Activated CD8-positive, alpha-beta T cell treated with anti-CD3 and anti-CD28 coated beads for 36 hours (primary cell): ENCODE data around the gene THRB. TPM values are rescaled to one million over a fixed set of nuclear protein-coding genes. Genes with fewer than 3 reads are reported as not detected.

Experiments used
- ATAC-seq: fragments of 200-7000 bp; cut with Tn5 transposase; one replicate; pipeline ENCODE4 v1.10.0; 2021; ENCODE audit warnings: mild to moderate bottlenecking, moderate library complexity
- CTCF ChIA-PET: fragments of 350-600 bp; sonication (Branson Sonifier 250); formaldehyde crosslinking; loops from one replicate; lab custom pipeline; 2021; ENCODE audit warnings: antibody characterized with exemption; lab: Charles Lee
- POLR2A ChIA-PET: fragments of 350-600 bp; sonication (Branson Sonifier 250); formaldehyde crosslinking; loops from one replicate; lab custom pipeline; 2021; ENCODE audit warnings: antibody characterized with exemption; lab: Charles Lee
- DNase-seq: peaks from one replicate; pipeline ENCODE4 v3.0.0-alpha.2; 2020
- H3K27ac Mint-ChIP-seq: one replicate; pipeline ENCODE4 v1.8.0; 2021; ENCODE audit warnings: mild to moderate bottlenecking, mixed read lengths
- H3K27me3 Mint-ChIP-seq: one replicate; pipeline ENCODE4 v1.8.0; 2021; ENCODE audit warnings: mixed read lengths
- H3K36me3 Mint-ChIP-seq: one replicate; pipeline ENCODE4 v1.8.0; 2021; ENCODE audit warnings: low read depth, mixed read lengths
- H3K4me1 Mint-ChIP-seq: one replicate; pipeline ENCODE4 v1.8.0; 2021; ENCODE audit warnings: low read depth, mixed read lengths
- H3K4me3 Mint-ChIP-seq: one replicate; pipeline ENCODE4 v1.8.0; 2021; ENCODE audit warnings: mild to moderate bottlenecking, moderate library complexity, mixed read lengths
- H3K9me3 Mint-ChIP-seq: one replicate; pipeline ENCODE4 v1.8.0; 2021; ENCODE audit warnings: mixed read lengths
- CTCF ChIP-seq: fragments of 200-600 bp; IDR thresholded peaks from one replicate; pipeline ENCODE4 v1.8.0; 2022; ENCODE audit warnings: antibody characterized with exemption, mild to moderate bottlenecking
- intact Hi-C: fragments of 100-400 bp; cut with micrococcal nuclease; formaldehyde crosslinking; loops from one replicate; pipeline ENCODE4 v1.10.0; 2022
- total RNA-seq, 2 experiments: library from RNA; stranded (reverse); gene quantifications; one replicate each; pipeline ENCODE4 v1.2.3, GENCODE V29; 2021

THRB gene
- total RNA-seq, 2 experiments from 2014 or later = not detected

DNA sequence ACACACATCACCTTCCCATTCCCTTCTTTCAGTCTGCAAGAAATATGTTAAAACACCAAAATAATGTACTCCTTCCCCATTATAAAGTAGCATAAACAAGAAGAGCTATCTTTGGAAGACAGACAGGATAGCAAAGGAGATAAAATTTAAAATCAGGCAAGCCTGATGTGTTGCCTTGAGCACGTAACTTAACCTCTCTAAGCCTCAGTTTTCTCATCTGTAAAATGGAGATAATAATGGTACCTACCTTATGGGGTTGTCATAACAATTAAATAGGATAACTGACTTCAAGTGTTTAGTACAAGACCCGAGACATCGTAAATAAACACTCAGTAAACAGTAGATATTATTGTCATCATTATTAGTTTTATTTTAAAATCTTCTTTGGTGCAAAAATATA, 407.2 kb downstream of the THRB start:
- DNase-seq (no peak), ATAC-seq (no peak)
- CTCF ChIA-PET = no interaction called here
- Mint-ChIP-seq H3K9me3 (no peaks in the 10 kb centered on the region), H3K4me3 (no peak overlapping the region), H3K36me3 (no peaks in the 10 kb centered on the region), H3K4me1 (no peaks in the 10 kb centered on the region), H3K27me3 (no peaks in the 10 kb centered on the region), H3K27ac (no peak overlapping the region)
- intact Hi-C loops = no loop called here
- POLR2A ChIA-PET = interaction anchor here (0.7 kb wide), 1 partner anchor 71 kb away, joined by 3 read pairs; no protein-coding TSS in a partner anchor
- TF ChIP-seq CTCF = no peak

GRCh38 chr3:24086617-24087404, 407.8 kb downstream of the THRB start:
- intact Hi-C loops = no loop called here
- no peak for ATAC-seq
- Mint-ChIP-seq H3K4me3 (no peak overlapping the region), H3K27me3 (no peaks in the 10 kb centered on the region), H3K36me3 (no peaks in the 10 kb centered on the region), H3K9me3 (no peaks in the 10 kb centered on the region), H3K27ac (no peak overlapping the region), H3K4me1 (no peaks in the 10 kb centered on the region)
- no peak for TF ChIP-seq CTCF
- no peak for DNase-seq
- CTCF ChIA-PET = no interaction called here
- POLR2A ChIA-PET = interaction anchor here (0.7 kb wide), 1 partner anchor 71 kb away, joined by 3 read pairs; no protein-coding TSS in a partner anchor

- H3K27me3 Mint-ChIP-seq = no peaks in the 10 kb centered on the region
- ChIA-PET POLR2A (no interaction called here), CTCF (no interaction called here)
- H3K9me3 Mint-ChIP-seq = no peaks in the 10 kb centered on the region
- H3K36me3 Mint-ChIP-seq = no peaks in the 10 kb centered on the region
- no peak for ATAC-seq
- no peak for DNase-seq
- H3K4me1 Mint-ChIP-seq = no peaks in the 10 kb centered on the region
- no peak overlapping the region for H3K27ac Mint-ChIP-seq
- intact Hi-C loops = no loop called here
- TF ChIP-seq CTCF = no peak
- H3K4me3 Mint-ChIP-seq = no peak overlapping the region
Observed at GRCh38 chr3:24086206-24086605, 408.4 kb downstream of the THRB start.

DNA sequence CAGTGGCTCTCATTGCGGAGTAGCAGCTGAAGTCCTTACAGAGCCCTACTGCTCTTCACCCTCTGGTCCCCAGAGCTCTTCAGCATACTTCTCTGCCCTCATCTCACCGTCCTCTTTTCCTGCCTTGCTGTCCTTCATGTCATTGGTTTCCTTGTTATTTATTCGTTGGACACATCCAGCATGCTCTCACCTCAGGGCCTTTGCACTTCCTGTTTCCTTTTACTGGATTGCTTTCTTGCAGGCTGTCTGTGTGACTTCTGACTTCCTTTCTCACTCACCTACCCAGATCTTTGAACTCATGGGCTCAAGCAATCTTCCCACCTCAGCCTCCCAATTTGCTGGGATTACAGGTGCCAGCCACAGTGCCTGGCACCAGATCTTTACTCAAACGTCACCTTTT, 422.5 kb downstream of the THRB start:
- no peak overlapping the region for H3K4me3 Mint-ChIP-seq
- H3K9me3 Mint-ChIP-seq = peaks cover 3% of the 10 kb centered on the region

More for the DNA sequence above, 422.5 kb downstream of the THRB start:
- H3K27ac Mint-ChIP-seq = no peak overlapping the region
- DNase-seq (no peak), ATAC-seq (no peak)
- H3K36me3 Mint-ChIP-seq = no peaks in the 10 kb centered on the region
- ChIA-PET POLR2A (no interaction called here), CTCF (no interaction called here)
- TF ChIP-seq CTCF = no peak
- H3K27me3 Mint-ChIP-seq = no peaks in the 10 kb centered on the region
- no peaks in the 10 kb centered on the region for H3K4me1 Mint-ChIP-seq
- intact Hi-C loops = no loop called here
